SK-N-MC (cell line): ENCODE results near the gene CDK2AP2.

Experiments used
- EZH2 ChIP-seq: fragments of 200-600 bp; sonication (generic); IDR thresholded peaks from one replicate; pipeline ENCODE4 v1.6.1; 2017; ENCODE audit warnings: antibody characterized with exemption
- POLR2AphosphoS5 ChIP-seq: IDR thresholded peaks from 2 replicates; pipeline ENCODE4 v1.6.1; 2012; ENCODE audit warnings: mild to moderate bottlenecking, low read depth, low read length, borderline replicate concordance

GRCh38 chr11:67535561-67535960 is 27.6 kb upstream of the CDK2AP2 start:
- no peak for TF ChIP-seq EZH2
- no peak for TF ChIP-seq POLR2AphosphoS5
